Measurements from ENCODE around the gene SEC16B.

The SEC16B gene

DNA sequence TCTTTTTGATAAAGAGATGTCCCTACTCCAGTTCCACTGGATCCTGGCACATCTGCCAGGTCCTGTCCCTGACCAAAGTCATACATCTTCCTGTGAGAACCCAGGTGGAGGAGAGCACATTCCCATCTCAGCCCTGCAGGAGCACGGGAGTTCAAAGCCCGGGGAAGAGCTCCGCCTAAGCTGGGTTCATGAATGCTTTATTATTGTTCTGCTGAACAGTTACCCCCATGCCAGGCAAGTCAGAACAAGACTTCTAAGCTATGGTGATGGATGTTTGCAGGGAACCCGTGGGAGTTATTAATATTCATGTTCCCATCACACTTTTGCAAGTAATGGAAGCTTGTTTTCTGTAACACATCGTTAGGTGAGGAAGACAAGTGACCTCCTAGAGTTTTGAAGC is 62.9 kb downstream of the SEC16B start:
- no peak overlapping the region for H3K9ac ChIP-seq (ENCODE audit: low read length)
- no peaks in the 10 kb centered on the region for H3K9me2 ChIP-seq (replicated peaks; ENCODE audit: insufficient read depth, low read length)
- no peaks in the 10 kb centered on the region for H3K27me3 ChIP-seq (ENCODE audit: low read length)
- H4K20me1 ChIP-seq (ENCODE audit: low read depth, low read length), result no peaks in the 10 kb centered on the region
- TF ChIP-seq EZH2phosphoT487 (conservative IDR thresholded peaks at IDR 0.05; ENCODE audit: low read length) (no peak), CTCF (IDR thresholded peaks at IDR 0.05; ENCODE audit: insufficient read depth, low read length, poor library complexity, severe bottlenecking) (no peak)
- no peak overlapping the region for H3K27ac ChIP-seq (ENCODE audit: low read depth, low read length)
- H3K79me2 ChIP-seq (ENCODE audit: insufficient read depth, low read length), result no peaks in the 10 kb centered on the region
- no peak overlapping the region for H3K4me2 ChIP-seq (ENCODE audit: low read depth, low read length, poor library complexity, severe bottlenecking)
- no peak overlapping the region for H3K4me3 ChIP-seq (ENCODE audit: insufficient read depth, low read length, poor library complexity, severe bottlenecking)
- H3F3A ChIP-seq (ENCODE audit: insufficient read depth), result no peaks in the 10 kb centered on the region
- H2AFZ ChIP-seq (ENCODE audit: low read depth, low read length, severe bottlenecking), result no peak overlapping the region
- H3K9me3 ChIP-seq (ENCODE audit: insufficient read depth, low read length), result no peaks in the 10 kb centered on the region
- no peaks in the 10 kb centered on the region for H3K36me3 ChIP-seq (ENCODE audit: low read length)

- no peaks in the 10 kb centered on the region for H3F3A ChIP-seq (ENCODE audit: insufficient read depth)
- no peaks in the 10 kb centered on the region for H4K20me1 ChIP-seq (ENCODE audit: low read depth, low read length)
- no peaks in the 10 kb centered on the region for H3K79me2 ChIP-seq (ENCODE audit: insufficient read depth, low read length)
- H3K9me3 ChIP-seq (ENCODE audit: insufficient read depth, low read length), result no peaks in the 10 kb centered on the region
- H3K9ac ChIP-seq (ENCODE audit: low read length), result no peak overlapping the region
- no peak overlapping the region for H3K27ac ChIP-seq (ENCODE audit: low read depth, low read length)
- H3K4me2 ChIP-seq (ENCODE audit: low read depth, low read length, poor library complexity, severe bottlenecking), result no peak overlapping the region
- no peaks in the 10 kb centered on the region for H3K9me2 ChIP-seq (replicated peaks; ENCODE audit: insufficient read depth, low read length)
- H3K4me3 ChIP-seq (ENCODE audit: insufficient read depth, low read length, poor library complexity, severe bottlenecking), result no peak overlapping the region
- no peaks in the 10 kb centered on the region for H3K36me3 ChIP-seq (ENCODE audit: low read length)
- TF ChIP-seq EZH2phosphoT487 (conservative IDR thresholded peaks at IDR 0.05; ENCODE audit: low read length) (no peak), CTCF (IDR thresholded peaks at IDR 0.05; ENCODE audit: insufficient read depth, low read length, poor library complexity, severe bottlenecking) (no peak)
- no peak overlapping the region for H2AFZ ChIP-seq (ENCODE audit: low read depth, low read length, severe bottlenecking)
- H3K27me3 ChIP-seq (ENCODE audit: low read length), result no peaks in the 10 kb centered on the region
Observed at GRCh38 chr1:177905686-177906085, 64.2 kb downstream of the SEC16B start.

GRCh38 chr1:177902266-177902665 is 67.6 kb downstream of the SEC16B start:
- no peak overlapping the region for H3K4me3 ChIP-seq (ENCODE audit: insufficient read depth, low read length, poor library complexity, severe bottlenecking)

More at GRCh38 chr1:177902266-177902665, 67.6 kb downstream of the SEC16B start:
- Histone ChIP-seq H3K27ac (ENCODE audit: low read depth, low read length) (no peak overlapping the region), H2AFZ (ENCODE audit: low read depth, low read length, severe bottlenecking) (no peak overlapping the region), H3K36me3 (ENCODE audit: low read length) (no peaks in the 10 kb centered on the region), H3K9ac (ENCODE audit: low read length) (no peak overlapping the region), H4K20me1 (ENCODE audit: low read depth, low read length) (no peaks in the 10 kb centered on the region), H3K9me3 (ENCODE audit: insufficient read depth, low read length) (no peaks in the 10 kb centered on the region), H3K9me2 (replicated peaks; ENCODE audit: insufficient read depth, low read length) (no peaks in the 10 kb centered on the region), H3K79me2 (ENCODE audit: insufficient read depth, low read length) (no peaks in the 10 kb centered on the region), H3K27me3 (ENCODE audit: low read length) (no peaks in the 10 kb centered on the region), H3F3A (ENCODE audit: insufficient read depth) (no peaks in the 10 kb centered on the region), H3K4me2 (ENCODE audit: low read depth, low read length, poor library complexity, severe bottlenecking) (no peak overlapping the region)
- TF ChIP-seq EZH2phosphoT487 (conservative IDR thresholded peaks at IDR 0.05; ENCODE audit: low read length) (no peak), CTCF (IDR thresholded peaks at IDR 0.05; ENCODE audit: insufficient read depth, low read length, poor library complexity, severe bottlenecking) (no peak)

Measured in SU-DHL-6 (cell line).